Liver (tissue), 3 donors: ENCODE measurements around the gene TEX14.

Source experiments
- CTCF ChIP-seq: fragments of 150-350 bp; IDR thresholded peaks from 2 replicates; pipeline ENCODE4 v1.5.1; 2017; ENCODE audit warnings: improper control_type of control experiment, low read depth, low read length; ENCODE audit not compliant: missing input control
- SP1 ChIP-seq: IDR thresholded peaks from 2 replicates; pipeline ENCODE4 v1.6.1; 2018; ENCODE audit warnings: antibody characterized with exemption, mild to moderate bottlenecking
- TAF1 ChIP-seq: conservative IDR thresholded peaks from 2 replicates; pipeline ENCODE4 v1.6.1; 2016; ENCODE audit warnings: antibody characterized with exemption, mild to moderate bottlenecking
- YY1 ChIP-seq: IDR thresholded peaks from 2 replicates; pipeline ENCODE4 v1.6.1; 2016; ENCODE audit warnings: antibody characterized with exemption, mild to moderate bottlenecking
- ZBTB33 ChIP-seq: IDR thresholded peaks from 2 replicates; pipeline ENCODE4 v1.6.1; 2016; ENCODE audit warnings: antibody characterized with exemption
- donor health status: healthy.
- donor health status: healthy.

- TF ChIP-seq CTCF (no peak), YY1 (no peak), ZBTB33 (no peak), SP1 (no peak), TAF1 (no peak)
Measured at GRCh38 chr17:58601976-58602375, 89.9 kb downstream of the TEX14 start.
